CD4-positive, alpha-beta memory T cell (primary cell): ENCODE data around the gene IFIT3. TPM values are rescaled to one million over a fixed set of nuclear protein-coding genes. Genes with fewer than 3 reads are reported as not detected.

Source experiments
- CTCF ChIA-PET: fragments of 350-600 bp; sonication (Branson Sonifier 250); formaldehyde crosslinking; loops from one replicate; lab custom pipeline; 2021; ENCODE audit warnings: inconsistent platforms; ENCODE audit not compliant: partially characterized antibody; lab: Charles Lee
- POLR2A ChIA-PET: fragments of 350-600 bp; sonication (Branson Sonifier 250); formaldehyde crosslinking; loops from one replicate; lab custom pipeline; 2021; ENCODE audit not compliant: partially characterized antibody; lab: Charles Lee
- DNase-seq, 5 donors: peaks; one replicate each; pipeline versions ENCODE4 v3.0.0 to v3.0.0-alpha.2; 2020 to 2022; ENCODE audit warnings: mixed read lengths in 1 of 5
- H3K27ac ChIP-seq: one replicate; pipeline ENCODE4 v1.7.0; 2013; ENCODE audit warnings: low read depth, low read length
- H3K27me3 ChIP-seq: 2 replicates; pipeline ENCODE4 v1.7.0; 2013; ENCODE audit warnings: mild to moderate bottlenecking, low read length, moderate library complexity; ENCODE audit not compliant: insufficient read depth
- H3K36me3 ChIP-seq: 2 replicates; pipeline ENCODE4 v1.7.0; 2013; ENCODE audit warnings: mild to moderate bottlenecking, low read length, moderate library complexity; ENCODE audit not compliant: insufficient read depth
- H3K4me1 ChIP-seq: 2 replicates; pipeline ENCODE4 v1.7.0; 2013; ENCODE audit warnings: mild to moderate bottlenecking, low read length, moderate library complexity; ENCODE audit not compliant: insufficient read depth
- H3K4me3 ChIP-seq, 2 donors: one replicate each; pipeline ENCODE4 v1.7.0; 2013; ENCODE audit warnings: low read length in 2 of 2, mild to moderate bottlenecking in 1 of 2
- H3K9me3 ChIP-seq, 2 donors: one replicate each; pipeline ENCODE4 v1.7.0; 2013; ENCODE audit warnings: low read length in 2 of 2, control low read depth in 1 of 2; ENCODE audit not compliant: control insufficient read depth in 1 of 2
- H3K27ac Mint-ChIP-seq, 7 donors: one replicate each; pipeline ENCODE4 v1.8.0; 2020 to 2021; ENCODE audit warnings: mixed read lengths in 7 of 7, mild to moderate bottlenecking in 6 of 7, inconsistent platforms in 3 of 7, moderate library complexity in 3 of 7
- H3K27me3 Mint-ChIP-seq, 2 donors: one replicate each; pipeline ENCODE4 v1.8.0; 2020 to 2021; ENCODE audit warnings: mixed read lengths in 2 of 2
- H3K36me3 Mint-ChIP-seq, 2 donors: one replicate each; pipeline ENCODE4 v1.8.0; 2020 to 2021; ENCODE audit warnings: mixed read lengths in 2 of 2, inconsistent platforms in 1 of 2, mild to moderate bottlenecking in 1 of 2
- H3K4me1 Mint-ChIP-seq, 4 donors: one replicate each; pipeline ENCODE4 v1.8.0; 2020 to 2021; ENCODE audit warnings: mixed read lengths in 4 of 4, mild to moderate bottlenecking in 1 of 4
- H3K4me3 Mint-ChIP-seq, 8 donors: one replicate each; pipeline ENCODE4 v1.8.0; 2020 to 2021; ENCODE audit warnings: mixed read lengths in 8 of 8, mild to moderate bottlenecking in 7 of 8, moderate library complexity in 6 of 8, inconsistent platforms in 3 of 8
- H3K9me3 Mint-ChIP-seq, 8 donors: one replicate each; pipeline ENCODE4 v1.8.0; 2020 to 2021; ENCODE audit warnings: mixed read lengths in 8 of 8, mild to moderate bottlenecking in 5 of 8, inconsistent platforms in 3 of 8, moderate library complexity in 1 of 8
- intact Hi-C: fragments of 100-400 bp; cut with micrococcal nuclease; formaldehyde crosslinking; loops from one replicate; pipeline ENCODE4 v1.15.1; 2023
- polyA plus RNA-seq, 2 donors: library from polyadenylated mRNA; unstranded; fragments of 300-500 nt; fragmentation: Illumina TruSeq; gene quantifications; one replicate each; pipeline ENCODE4 v1.2.3, GENCODE V29; 2021
- total RNA-seq, 2 experiments: library from RNA; stranded (reverse); gene quantifications; one replicate each; pipeline ENCODE4 v1.2.3, GENCODE V29; 2021

The IFIT3 gene, protein sequence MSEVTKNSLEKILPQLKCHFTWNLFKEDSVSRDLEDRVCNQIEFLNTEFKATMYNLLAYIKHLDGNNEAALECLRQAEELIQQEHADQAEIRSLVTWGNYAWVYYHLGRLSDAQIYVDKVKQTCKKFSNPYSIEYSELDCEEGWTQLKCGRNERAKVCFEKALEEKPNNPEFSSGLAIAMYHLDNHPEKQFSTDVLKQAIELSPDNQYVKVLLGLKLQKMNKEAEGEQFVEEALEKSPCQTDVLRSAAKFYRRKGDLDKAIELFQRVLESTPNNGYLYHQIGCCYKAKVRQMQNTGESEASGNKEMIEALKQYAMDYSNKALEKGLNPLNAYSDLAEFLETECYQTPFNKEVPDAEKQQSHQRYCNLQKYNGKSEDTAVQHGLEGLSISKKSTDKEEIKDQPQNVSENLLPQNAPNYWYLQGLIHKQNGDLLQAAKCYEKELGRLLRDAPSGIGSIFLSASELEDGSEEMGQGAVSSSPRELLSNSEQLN
- 1 to 10 TPM; 3.1 to 3.3 TPM for total RNA-seq
- polyA plus RNA-seq, result 10 to 100 TPM in 1 of 2 donors, 1 to 10 TPM in 1; 5.1 to 10.4 TPM

DNA sequence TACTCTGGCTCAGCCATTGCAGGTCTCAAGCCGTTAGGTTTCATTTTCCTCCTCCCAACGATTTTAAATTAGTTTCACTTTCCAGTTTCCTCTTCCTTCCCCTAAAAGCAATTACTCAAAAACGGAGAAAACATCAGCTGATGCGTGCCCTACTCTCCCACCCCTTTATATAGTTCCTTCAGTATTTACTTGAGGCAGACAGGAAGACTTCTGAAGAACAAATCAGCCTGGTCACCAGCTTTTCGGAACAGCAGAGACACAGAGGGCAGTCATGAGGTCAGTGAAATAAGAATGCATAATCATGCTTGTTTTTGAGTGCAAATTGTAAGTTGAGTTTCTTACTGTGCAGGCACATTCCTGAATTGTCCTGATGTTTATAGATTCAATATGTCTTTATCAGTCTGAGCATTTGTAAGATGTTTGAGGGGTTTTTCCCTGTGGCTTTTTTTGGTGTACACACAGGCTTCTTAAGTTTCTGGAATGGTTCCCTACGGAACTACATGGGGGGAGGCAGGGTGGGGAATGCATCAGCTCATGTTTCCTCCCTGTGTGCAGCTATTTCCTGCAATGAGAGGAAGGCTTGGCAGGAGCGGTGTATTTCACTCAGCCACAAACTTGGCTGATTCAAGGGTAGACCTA lies at the start of gene IFIT3:
TSS of gene IFIT3 (plus strand) at position 195 of the 639 bp plus-strand sequence. CDS start at position 272, 77 bp downstream.
- no peaks in the 10 kb centered on the region for H3K36me3 ChIP-seq
- intact Hi-C loops, result loop anchor here (1.0 kb wide), 1 partner anchor 26 kb away; the partner anchor contains the start of gene IFIT2
- H3K4me1 ChIP-seq, result peaks cover 50% of the 10 kb centered on the region
- Mint-ChIP-seq H3K27ac (peak within 1 kb of the TSS; percentile 24 to 96 (median 85)), H3K4me3 (peak within 1 kb of the TSS; percentile 80 to 97 (median 92)), H3K27me3 (peaks cover 0 to 4% of the 10 kb centered on the region in 2 donors), H3K4me1 (peaks cover 36 to 61% (median 42%) of the 10 kb centered on the region in 4 donors), H3K9me3 (no peaks in the 10 kb centered on the region), H3K36me3 (no peaks in the 10 kb centered on the region)
- ChIA-PET CTCF (interaction anchor here (1.9 kb wide), 1 partner anchor 41 kb away, joined by 5 read pairs; no protein-coding TSS in a partner anchor), POLR2A (interaction anchor here (1.2 to 2.3 kb wide), 5 partner anchors 9 to 86 kb away, joined by 3 to 16 read pairs (median 8); partner anchors contain the start of genes IFIT1, IFIT2 and IFIT5)
- no peaks in the 10 kb centered on the region for H3K27me3 ChIP-seq
- peak within 1 kb of the TSS; percentile 27 for H3K27ac ChIP-seq
- no peaks in the 10 kb centered on the region for H3K9me3 ChIP-seq
- DNase-seq, result peak in 4 of 5 donors; percentile 26 to 37 (median 36)
- H3K4me3 ChIP-seq, result peak within 1 kb of the TSS; percentile 24 to 55

DNA sequence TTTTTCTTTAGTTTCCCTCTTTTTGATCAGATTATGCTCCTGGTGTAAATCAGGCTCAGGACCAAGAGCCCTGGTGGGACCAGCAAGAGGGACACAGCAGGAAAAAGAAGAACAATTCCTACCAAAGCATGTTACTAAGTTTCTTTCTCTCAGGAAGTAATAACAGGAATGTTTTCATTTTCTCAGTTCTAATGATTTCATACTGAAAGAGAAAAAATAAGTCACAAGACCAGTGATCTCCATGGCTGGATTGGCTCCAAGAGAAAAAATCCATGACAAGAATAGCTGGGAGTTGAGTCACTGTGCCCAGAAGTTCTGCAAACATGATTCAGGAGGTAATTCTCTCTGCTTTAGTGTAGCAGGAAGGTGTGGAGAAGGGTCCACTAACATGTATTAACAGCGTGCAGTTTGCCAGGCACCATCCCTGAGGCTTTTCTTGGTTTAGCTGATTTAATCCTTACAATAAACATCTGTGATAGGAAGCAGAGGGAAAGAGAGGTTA lies 49.7 kb upstream of the IFIT3 start:
- ChIA-PET POLR2A (no interaction called here), CTCF (no interaction called here)
- intact Hi-C loops, result no loop called here
- Mint-ChIP-seq H3K9me3 (no peaks in the 10 kb centered on the region), H3K4me1 (peaks cover 0 to 3% (median 0%) of the 10 kb centered on the region in 4 donors), H3K27me3 (peaks cover 2% of the 10 kb centered on the region in 2 donors), H3K4me3 (no peak overlapping the region), H3K27ac (no peak overlapping the region), H3K36me3 (no peaks in the 10 kb centered on the region)
- Histone ChIP-seq H3K27me3 (no peaks in the 10 kb centered on the region), H3K4me1 (no peaks in the 10 kb centered on the region), H3K36me3 (no peaks in the 10 kb centered on the region), H3K9me3 (no peaks in the 10 kb centered on the region), H3K27ac (no peak overlapping the region), H3K4me3 (no peak overlapping the region)
- DNase-seq, result no peak

DNA sequence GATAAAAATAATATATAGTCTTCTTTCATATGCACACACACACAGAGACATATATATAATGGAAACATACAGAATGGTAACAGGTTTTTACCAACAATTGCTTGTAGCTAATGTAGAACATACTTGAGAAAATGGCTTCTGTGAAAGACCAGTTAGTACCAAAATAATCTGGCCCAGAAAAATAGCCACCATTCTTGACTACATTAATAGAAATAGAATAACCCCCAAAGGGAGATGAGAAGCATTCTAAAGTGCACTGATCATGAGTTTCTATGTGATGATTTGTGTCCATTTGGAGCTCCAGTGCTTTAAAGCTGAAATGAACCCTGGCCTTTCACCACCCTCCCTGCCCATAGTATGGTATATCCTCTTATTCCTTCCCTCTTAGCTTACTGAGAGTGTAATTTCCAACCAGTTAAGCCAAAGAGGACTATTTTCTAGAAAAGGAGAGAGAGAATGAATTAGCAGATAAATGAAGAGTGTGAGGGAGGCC lies 48.9 kb upstream of the IFIT3 start:
- H3K27ac ChIP-seq, result no peak overlapping the region
- no peak overlapping the region for H3K4me3 ChIP-seq
- intact Hi-C loops, result no loop called here
- H3K4me1 ChIP-seq, result no peaks in the 10 kb centered on the region
- H3K9me3 ChIP-seq, result no peaks in the 10 kb centered on the region
- ChIA-PET CTCF (no interaction called here), POLR2A (no interaction called here)
- Mint-ChIP-seq H3K4me1 (peaks cover 0 to 3% (median 0%) of the 10 kb centered on the region in 4 donors), H3K36me3 (no peaks in the 10 kb centered on the region), H3K27ac (no peak overlapping the region), H3K9me3 (no peaks in the 10 kb centered on the region), H3K4me3 (no peak overlapping the region), H3K27me3 (peaks cover 2% of the 10 kb centered on the region in 2 donors)
- H3K36me3 ChIP-seq, result no peaks in the 10 kb centered on the region
- DNase-seq, result no peak
- H3K27me3 ChIP-seq, result no peaks in the 10 kb centered on the region

DNA sequence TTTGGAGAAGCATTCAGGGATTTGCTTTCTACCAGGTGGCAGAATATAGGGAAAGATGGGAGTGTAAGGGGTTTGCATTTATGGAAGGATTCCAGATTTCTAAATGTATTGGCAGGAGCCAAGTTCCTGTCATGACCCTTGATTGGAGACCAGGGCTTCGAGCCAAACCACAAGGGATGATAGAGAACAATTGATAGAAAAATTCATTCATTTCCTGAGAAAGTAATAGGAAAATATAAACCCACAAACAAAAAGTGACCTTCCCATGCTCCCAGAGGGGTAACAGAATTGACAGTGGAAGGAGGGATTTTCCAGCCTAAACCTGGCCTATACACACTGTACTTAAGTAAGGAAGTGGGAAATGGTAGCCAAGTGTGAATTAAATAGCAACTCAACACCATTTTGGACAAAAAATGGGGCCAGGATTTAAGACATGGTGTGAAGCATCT lies 48.4 kb upstream of the IFIT3 start:
- H3K4me3 ChIP-seq, result no peak overlapping the region
- no peaks in the 10 kb centered on the region for H3K4me1 ChIP-seq
- ChIA-PET CTCF (no interaction called here), POLR2A (no interaction called here)
- no peaks in the 10 kb centered on the region for H3K36me3 Mint-ChIP-seq
- peaks cover 0 to 3% (median 0%) of the 10 kb centered on the region in 4 donors for H3K4me1 Mint-ChIP-seq
- no peaks in the 10 kb centered on the region for H3K9me3 Mint-ChIP-seq
- no peaks in the 10 kb centered on the region for H3K36me3 ChIP-seq
- no peaks in the 10 kb centered on the region for H3K9me3 ChIP-seq
- intact Hi-C loops, result no loop called here
- peaks cover 2% of the 10 kb centered on the region in 2 donors for H3K27me3 Mint-ChIP-seq
- no peaks in the 10 kb centered on the region for H3K27me3 ChIP-seq
- H3K27ac ChIP-seq, result no peak overlapping the region
- H3K4me3 Mint-ChIP-seq, result no peak overlapping the region
- H3K27ac Mint-ChIP-seq, result no peak overlapping the region
- no peak for DNase-seq

DNA sequence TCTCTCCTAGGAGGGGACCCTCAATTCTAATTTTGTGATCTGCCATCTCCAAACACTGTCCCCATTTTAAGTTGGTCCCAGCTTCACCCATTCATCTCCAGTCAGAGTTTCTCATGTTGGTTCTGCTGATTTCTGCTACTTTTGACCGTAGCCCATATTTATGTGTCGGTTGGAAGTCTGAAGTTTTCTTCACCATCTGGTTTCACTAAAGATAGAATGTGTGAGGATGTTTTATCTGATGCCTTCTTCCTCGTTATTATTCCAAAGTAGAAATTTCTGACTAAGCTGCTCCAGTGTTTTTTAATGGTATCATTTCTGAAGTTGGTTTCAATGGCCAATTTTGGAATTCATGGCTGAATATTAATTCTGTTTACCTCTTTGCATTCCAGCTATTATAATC lies 47.3 kb upstream of the IFIT3 start:
- ChIA-PET CTCF (interaction anchor here (0.6 kb wide), 1 partner anchor 349 kb away, joined by 3 read pairs; no protein-coding TSS in a partner anchor), POLR2A (no interaction called here)
- no peak overlapping the region for H3K4me3 ChIP-seq
- no peaks in the 10 kb centered on the region for H3K36me3 ChIP-seq
- H3K4me3 Mint-ChIP-seq, result no peak overlapping the region
- no peak overlapping the region for H3K27ac Mint-ChIP-seq
- no peaks in the 10 kb centered on the region for H3K9me3 Mint-ChIP-seq
- peaks cover 0 to 3% (median 0%) of the 10 kb centered on the region in 4 donors for H3K4me1 Mint-ChIP-seq
- no peak overlapping the region for H3K27ac ChIP-seq
- no peaks in the 10 kb centered on the region for H3K36me3 Mint-ChIP-seq
- DNase-seq, result no peak
- intact Hi-C loops, result no loop called here
- no peaks in the 10 kb centered on the region for H3K9me3 ChIP-seq
- H3K27me3 ChIP-seq, result no peaks in the 10 kb centered on the region
- H3K27me3 Mint-ChIP-seq, result no peaks in the 10 kb centered on the region
- no peaks in the 10 kb centered on the region for H3K4me1 ChIP-seq

DNA sequence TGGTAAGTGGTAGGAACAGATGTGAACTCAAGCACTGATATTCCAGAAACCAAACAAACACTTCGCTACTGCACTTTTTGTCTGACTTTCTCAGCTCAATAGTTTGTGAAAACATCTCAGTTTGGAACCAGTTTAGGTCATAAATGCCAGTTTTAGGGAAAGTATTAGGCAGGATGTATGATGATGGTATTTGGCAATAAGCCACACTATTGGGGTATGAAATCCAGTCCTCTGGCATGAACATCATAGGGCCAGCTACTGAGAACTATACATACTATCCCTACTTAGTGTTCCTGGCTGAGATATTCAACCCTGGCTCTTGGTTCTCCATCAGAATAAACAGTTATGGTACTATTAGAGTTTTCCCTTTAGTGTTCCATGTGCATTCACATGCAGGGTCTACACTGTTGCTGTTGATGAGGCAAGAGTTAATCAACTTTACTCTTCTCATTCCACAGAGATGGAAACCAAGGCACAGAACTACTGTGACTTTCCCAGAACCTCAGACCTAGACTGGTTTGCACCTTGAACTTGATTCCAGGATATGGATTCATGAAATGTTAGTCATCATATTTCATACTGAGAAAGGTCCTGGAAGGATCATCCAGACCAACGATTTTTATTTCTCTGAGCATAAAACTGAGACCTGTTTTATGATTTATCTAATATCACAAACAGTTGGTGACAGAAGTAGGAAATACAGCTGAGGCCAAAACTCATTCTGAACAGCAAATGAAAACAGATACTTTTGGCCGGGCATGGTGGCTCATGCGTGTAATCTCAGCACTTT lies 46.0 kb upstream of the IFIT3 start:
- H3K27ac Mint-ChIP-seq, result no peak overlapping the region
- intact Hi-C loops, result no loop called here
- no peak overlapping the region for H3K27ac ChIP-seq
- H3K36me3 Mint-ChIP-seq, result no peaks in the 10 kb centered on the region
- no peak overlapping the region for H3K4me3 Mint-ChIP-seq
- ChIA-PET CTCF (interaction anchor here (0.5 kb wide), 1 partner anchor 471 kb away, joined by 3 read pairs; no protein-coding TSS in a partner anchor), POLR2A (no interaction called here)
- no peak for DNase-seq
- no peaks in the 10 kb centered on the region for H3K9me3 Mint-ChIP-seq
- peaks cover 0 to 3% (median 0%) of the 10 kb centered on the region in 4 donors for H3K4me1 Mint-ChIP-seq
- no peak overlapping the region for H3K4me3 ChIP-seq
- no peaks in the 10 kb centered on the region for H3K9me3 ChIP-seq
- H3K4me1 ChIP-seq, result no peaks in the 10 kb centered on the region
- H3K27me3 Mint-ChIP-seq, result no peaks in the 10 kb centered on the region
- no peaks in the 10 kb centered on the region for H3K36me3 ChIP-seq
- no peaks in the 10 kb centered on the region for H3K27me3 ChIP-seq
